C1 segment of cervical spinal cord (tissue), 14 donors: ENCODE data around the gene INTS6.
A peak's percentile ranks its signal among the peaks of the same experiment; 100 is the strongest.

Source experiments
- DNase-seq, 14 donors: peaks; one replicate each; lab custom pipeline; 2025; lab: John Stamatoyannopoulos, UW

The INTS6 gene, protein sequence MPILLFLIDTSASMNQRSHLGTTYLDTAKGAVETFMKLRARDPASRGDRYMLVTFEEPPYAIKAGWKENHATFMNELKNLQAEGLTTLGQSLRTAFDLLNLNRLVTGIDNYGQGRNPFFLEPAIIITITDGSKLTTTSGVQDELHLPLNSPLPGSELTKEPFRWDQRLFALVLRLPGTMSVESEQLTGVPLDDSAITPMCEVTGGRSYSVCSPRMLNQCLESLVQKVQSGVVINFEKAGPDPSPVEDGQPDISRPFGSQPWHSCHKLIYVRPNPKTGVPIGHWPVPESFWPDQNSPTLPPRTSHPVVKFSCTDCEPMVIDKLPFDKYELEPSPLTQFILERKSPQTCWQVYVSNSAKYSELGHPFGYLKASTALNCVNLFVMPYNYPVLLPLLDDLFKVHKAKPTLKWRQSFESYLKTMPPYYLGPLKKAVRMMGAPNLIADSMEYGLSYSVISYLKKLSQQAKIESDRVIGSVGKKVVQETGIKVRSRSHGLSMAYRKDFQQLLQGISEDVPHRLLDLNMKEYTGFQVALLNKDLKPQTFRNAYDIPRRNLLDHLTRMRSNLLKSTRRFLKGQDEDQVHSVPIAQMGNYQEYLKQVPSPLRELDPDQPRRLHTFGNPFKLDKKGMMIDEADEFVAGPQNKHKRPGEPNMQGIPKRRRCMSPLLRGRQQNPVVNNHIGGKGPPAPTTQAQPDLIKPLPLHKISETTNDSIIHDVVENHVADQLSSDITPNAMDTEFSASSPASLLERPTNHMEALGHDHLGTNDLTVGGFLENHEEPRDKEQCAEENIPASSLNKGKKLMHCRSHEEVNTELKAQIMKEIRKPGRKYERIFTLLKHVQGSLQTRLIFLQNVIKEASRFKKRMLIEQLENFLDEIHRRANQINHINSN

GRCh38 chr13:51452361-51453206 is at the start of gene INTS6:
Gene INTS6, minus strand, starts transcription at chr13:51453036. Its CDS starts 511 bp downstream, at chr13:51452525.
- peak; percentile 93 to 100 (median 99) for DNase-seq

GRCh38 chr13:51502153-51502651 is 49.4 kb upstream of the INTS6 start:
- DNase-seq = no peak

- no peak for DNase-seq
Observed at GRCh38 chr13:51501592-51502152, 48.8 kb upstream of the INTS6 start.

- DNase-seq = no peak
Observed at GRCh38 chr13:51501096-51501495, 48.3 kb upstream of the INTS6 start.

DNA sequence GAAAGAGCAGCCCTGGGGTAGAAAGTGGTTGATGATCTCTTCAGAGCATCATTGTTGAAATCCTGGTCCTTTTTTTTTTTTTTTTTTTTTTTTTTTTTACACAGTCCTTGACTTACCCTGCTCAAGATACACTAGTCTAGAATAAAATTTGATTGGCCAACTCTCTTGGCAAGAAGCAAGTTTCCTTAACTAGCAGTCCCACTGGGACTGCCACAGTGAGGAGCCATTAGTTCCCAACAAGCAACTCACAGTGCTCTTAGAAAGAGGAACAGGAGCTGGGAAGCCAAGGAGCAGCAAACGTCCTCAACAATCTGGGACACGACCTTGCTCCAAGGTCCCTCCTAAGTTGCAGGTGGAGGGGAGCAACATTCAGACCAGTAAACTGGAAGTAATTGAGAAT is 47.9 kb upstream of the INTS6 start:
- DNase-seq = no peak

GRCh38 chr13:51499841-51500240 is 47.0 kb upstream of the INTS6 start:
- DNase-seq = no peak

- DNase-seq = no peak
Observed at GRCh38 chr13:51495316-51495715, 42.5 kb upstream of the INTS6 start.

- DNase-seq = no peak
Observed at GRCh38 chr13:51494156-51494555, 41.3 kb upstream of the INTS6 start.

DNA sequence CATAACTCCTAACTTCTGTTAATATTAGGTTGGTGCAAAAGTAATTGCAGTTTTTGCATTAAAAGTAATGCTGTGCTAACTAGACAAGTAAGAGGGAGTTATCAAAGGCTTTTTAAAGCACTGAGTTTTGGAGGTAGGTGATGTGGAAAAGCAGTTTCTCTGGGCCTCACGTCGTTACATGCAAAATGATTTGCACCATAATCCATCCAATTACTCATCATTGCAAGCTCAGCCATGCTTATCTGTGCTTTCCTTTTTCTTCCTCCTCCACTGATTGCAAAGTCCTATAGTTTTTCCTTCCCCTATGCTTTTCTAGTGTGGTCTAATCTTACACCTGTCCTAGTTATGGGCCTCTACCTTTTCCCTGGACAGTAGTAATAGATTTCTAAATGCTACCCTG is 35.4 kb upstream of the INTS6 start:
- no peak for DNase-seq

DNA sequence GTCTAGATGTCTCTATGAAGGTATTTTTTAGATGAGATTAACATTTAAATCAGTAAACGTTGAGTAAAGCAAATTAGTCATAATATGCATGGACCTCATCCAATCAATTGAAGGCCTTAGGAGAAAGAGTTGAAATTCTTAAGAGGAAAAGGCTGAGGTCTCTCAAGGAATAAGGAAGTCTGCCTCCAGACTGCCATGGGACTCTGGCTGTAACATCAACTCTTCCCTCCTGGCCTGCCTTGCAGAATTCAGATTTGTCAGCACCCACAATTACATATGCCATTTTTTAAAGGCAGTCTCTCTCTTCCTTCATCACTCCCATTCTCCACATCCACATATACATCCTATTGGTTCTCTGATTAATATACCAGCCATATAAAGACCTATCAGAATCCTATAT is 28.8 kb upstream of the INTS6 start:
- no peak for DNase-seq

- DNase-seq = no peak
Observed at GRCh38 chr13:51479199-51479523, 26.3 kb upstream of the INTS6 start.

DNA sequence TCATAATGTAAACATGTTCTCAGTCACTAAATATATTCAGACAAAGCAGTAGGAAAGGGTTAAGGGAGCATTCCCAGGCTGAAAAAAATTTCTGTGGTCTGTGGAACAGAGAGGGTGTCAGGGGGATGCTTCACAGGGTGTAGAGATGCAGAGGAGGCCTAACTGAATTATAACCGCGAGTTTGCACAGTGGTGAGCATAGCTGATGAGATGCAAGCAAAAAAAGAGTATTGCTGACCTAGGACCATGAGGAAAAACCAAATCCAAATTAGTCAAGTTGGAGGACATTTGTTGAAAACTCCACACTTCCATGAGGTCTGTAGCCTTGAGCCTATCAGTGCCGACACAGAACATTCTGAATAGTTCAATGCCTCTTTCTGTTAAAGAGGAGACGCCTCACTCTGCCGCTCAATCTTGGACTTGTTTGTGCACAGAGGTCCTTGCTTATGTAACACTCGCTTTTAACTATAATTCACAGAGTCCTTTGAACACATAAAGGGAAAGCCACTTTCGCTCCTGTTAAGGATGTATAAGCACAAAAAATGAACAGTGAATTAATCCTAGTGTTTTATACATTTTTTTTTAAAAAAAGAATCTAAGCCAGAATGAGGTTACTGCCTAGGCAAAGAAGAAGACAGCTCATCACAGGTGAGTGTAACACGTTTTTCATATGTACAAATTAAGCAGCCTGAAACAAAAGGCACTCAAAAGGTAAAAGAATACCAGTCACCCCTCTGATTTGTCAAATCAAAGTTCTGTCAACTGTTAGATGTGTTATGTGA is 25.8 kb upstream of the INTS6 start:
- DNase-seq = no peak

- DNase-seq = no peak
Observed at GRCh38 chr13:51477653-51478324, 25.0 kb upstream of the INTS6 start.

DNA sequence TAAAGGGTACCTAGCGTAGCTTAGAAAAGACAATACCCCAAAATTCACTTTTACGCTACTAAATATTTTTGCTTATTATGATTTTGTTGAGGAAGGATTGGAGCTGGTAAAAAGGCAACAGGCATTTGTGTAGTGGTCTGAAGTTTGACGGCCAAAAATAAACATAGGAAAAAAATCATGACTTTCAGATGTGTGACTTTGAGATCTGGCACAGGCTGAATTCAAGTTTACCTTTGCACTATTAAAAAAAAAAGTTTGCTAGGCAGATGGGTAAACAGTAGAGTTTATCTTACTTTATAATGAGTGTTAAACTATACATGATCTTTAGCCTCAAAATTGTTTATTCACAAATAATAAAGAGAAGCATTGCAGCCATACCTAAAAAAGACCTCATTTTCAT is 24.3 kb upstream of the INTS6 start:
- DNase-seq = no peak

- DNase-seq = no peak
Observed at GRCh38 chr13:51475727-51476501, 23.1 kb upstream of the INTS6 start.

DNA sequence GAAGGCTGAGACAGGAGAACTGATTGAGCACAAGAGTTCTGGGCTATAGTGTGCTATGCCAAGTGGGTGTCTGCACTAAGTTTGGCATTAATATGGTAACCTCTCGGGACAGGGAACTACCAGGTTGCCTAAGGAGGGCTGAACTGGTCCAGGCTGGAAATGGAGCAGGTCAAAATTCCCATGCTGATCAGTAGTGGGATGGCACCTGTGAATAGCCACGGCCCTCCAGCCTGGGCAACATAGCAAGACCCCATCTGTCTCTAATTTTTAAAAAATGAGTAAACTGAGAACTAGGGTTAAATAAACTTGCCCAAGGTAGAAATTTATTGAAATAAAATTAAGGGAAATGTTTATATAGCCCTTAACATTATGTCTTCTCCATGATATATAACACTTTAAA is 17.0 kb upstream of the INTS6 start:
- DNase-seq = no peak

GRCh38 chr13:51467730-51468129 is 14.9 kb upstream of the INTS6 start:
- no peak for DNase-seq

DNA sequence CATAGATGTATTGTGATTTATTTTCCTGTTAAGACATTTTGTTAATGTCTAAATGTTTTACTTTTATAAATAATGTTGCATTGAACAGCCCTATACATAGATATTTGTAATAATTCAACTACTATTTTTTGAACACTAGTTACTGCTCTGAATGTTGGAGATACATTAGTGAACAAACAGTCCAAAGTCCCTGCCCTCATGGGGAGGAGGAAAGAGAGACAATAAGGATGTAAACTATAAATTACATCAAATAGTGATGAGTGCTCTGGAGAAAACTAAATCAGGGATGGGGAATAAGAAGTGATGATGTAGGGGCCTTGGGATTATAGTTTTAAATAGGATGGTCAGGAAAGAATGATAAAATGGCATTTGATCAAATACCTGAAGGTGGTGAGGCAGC is 12.3 kb upstream of the INTS6 start:
- DNase-seq = no peak

GRCh38 chr13:51457086-51457815 is 4.4 kb upstream of the INTS6 start:
- DNase-seq = no peak
